ENCODE data around the gene NUDC. TPM values are rescaled to one million over a fixed set of nuclear protein-coding genes. Genes with fewer than 3 reads are reported as not detected.

NUDC gene
- total and polyA plus RNA-seq, 2 of the 13 experiments (the other 11 are each of a cell fraction or from before 2014, with no cell fraction given) = 34.7 to 104 TPM

GRCh38 chr1:26900001-26900814, 21.3 kb upstream of the NUDC start, which contains the start of gene GPATCH3 (continued):
- TF ChIP-seq FIP1L1 (IDR thresholded peaks at IDR 0.05; ENCODE audit: borderline replicate concordance, insufficient read depth, low read depth, low read length) = no peak
- peak; percentile 68; the same call in 1 of the 2 replicates for TF ChIP-seq ZSCAN9 (CRISPR knock-in tag; IDR thresholded peaks at IDR 0.05; ENCODE audit: borderline replicate concordance)
- peak; percentile 85; the same call in 1 of the 2 replicates for TF ChIP-seq KAT7 (CRISPR knock-in tag; IDR thresholded peaks at IDR 0.05; ENCODE audit: borderline replicate concordance)
- TF ChIP-seq ZNF124 (CRISPR knock-in tag; IDR thresholded peaks at IDR 0.05) = no peak; the same call in 1 of the 2 replicates
- TF ChIP-seq ATF1 (CRISPR knock-in tag; IDR thresholded peaks at IDR 0.05) = peak; percentile 60; the same call in 1 of the 2 replicates
- TF ChIP-seq ADNP (CRISPR knock-in tag; IDR thresholded peaks at IDR 0.05) = no peak
- no peak for TF ChIP-seq ARNT (IDR thresholded peaks at IDR 0.05)
- peak; percentile 99 for TF ChIP-seq PHF20 (CRISPR knock-in tag; IDR thresholded peaks at IDR 0.05)
- no peak for TF ChIP-seq RFX3 (CRISPR knock-in tag; IDR thresholded peaks at IDR 0.05)
- TF ChIP-seq ZBTB40 (IDR thresholded peaks at IDR 0.05) = no peak
- TF ChIP-seq ZBTB40 (CRISPR knock-in tag; IDR thresholded peaks at IDR 0.05) = peak; percentile 76; the same call in 1 of the 2 replicates
- TF ChIP-seq CTCF (CRISPR knock-in tag; IDR thresholded peaks at IDR 0.05) = no peak
- TF ChIP-seq, protein P1, sequence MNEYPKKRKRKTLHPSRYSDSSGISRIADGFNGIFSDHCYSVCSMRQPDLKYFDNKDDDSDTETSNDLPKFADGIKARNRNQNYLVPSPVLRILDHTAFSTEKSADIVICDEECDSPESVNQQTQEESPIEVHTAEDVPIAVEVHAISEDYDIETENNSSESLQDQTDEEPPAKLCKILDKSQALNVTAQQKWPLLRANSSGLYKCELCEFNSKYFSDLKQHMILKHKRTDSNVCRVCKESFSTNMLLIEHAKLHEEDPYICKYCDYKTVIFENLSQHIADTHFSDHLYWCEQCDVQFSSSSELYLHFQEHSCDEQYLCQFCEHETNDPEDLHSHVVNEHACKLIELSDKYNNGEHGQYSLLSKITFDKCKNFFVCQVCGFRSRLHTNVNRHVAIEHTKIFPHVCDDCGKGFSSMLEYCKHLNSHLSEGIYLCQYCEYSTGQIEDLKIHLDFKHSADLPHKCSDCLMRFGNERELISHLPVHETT (CRISPR knock-in tag; conservative IDR thresholded peaks at IDR 0.05) = 0 out of 2 replicates have a peak, but pooled peaks have one; percentile 25
- TF ChIP-seq CHD4 (IDR thresholded peaks at IDR 0.05; ENCODE audit: borderline replicate concordance, low read length) = no peak
- no peak for TF ChIP-seq KAT2B (IDR thresholded peaks at IDR 0.05; ENCODE audit: borderline replicate concordance, low read depth, low read length)
- peak; percentile 87 for TF ChIP-seq CEBPG (CRISPR knock-in tag; IDR thresholded peaks at IDR 0.05)
- no peak for TF ChIP-seq SIX1 (CRISPR knock-in tag; IDR thresholded peaks at IDR 0.05; ENCODE audit: borderline replicate concordance)
- TF ChIP-seq ISL2 (CRISPR knock-in tag; IDR thresholded peaks at IDR 0.05) = peak; percentile 73
- TF ChIP-seq TAF1 (CRISPR knock-in tag; IDR thresholded peaks at IDR 0.05) = peak; percentile 98
- peak; percentile 89 for TF ChIP-seq ZNF225 (CRISPR knock-in tag; IDR thresholded peaks at IDR 0.05)

Measured in HepG2 (cell line).